Natural killer cell (primary cell): ENCODE data around the gene GORASP2. TPM values are rescaled to one million over a fixed set of nuclear protein-coding genes. Genes with fewer than 3 reads are reported as not detected.
A peak's percentile ranks its signal among the peaks of the same experiment; 100 is the strongest.

Source experiments
- ATAC-seq, 3 donors: fragments of 150-1000 bp in 2 of 3; fragments of 200-7000 bp in 1 of 3; cut with Tn5 transposase; 1 replicate in 1 of 3; 2 replicates in 2 of 3; pipeline ENCODE4 v1.10.0; 2021; ENCODE audit warnings: mild to moderate bottlenecking in 2 of 3, moderate library complexity in 2 of 3
- DNase-seq, 2 donors: peaks; one replicate each; pipeline versions ENCODE4 v3.0.0 to v3.0.0-alpha.2; 2013 to 2021; ENCODE audit warnings: mixed read lengths in 1 of 2
- H3K27ac ChIP-seq: one replicate; pipeline ENCODE4 v1.5.1; 2013; ENCODE audit warnings: mild to moderate bottlenecking, low read length
- H3K27me3 ChIP-seq: one replicate; pipeline ENCODE4 v1.6.1; 2013; ENCODE audit warnings: low read length; ENCODE audit not compliant: control insufficient read depth, insufficient read depth
- H3K36me3 ChIP-seq: one replicate; pipeline ENCODE4 v1.6.1; 2013; ENCODE audit warnings: low read length; ENCODE audit not compliant: control insufficient read depth, insufficient read depth
- H3K4me1 ChIP-seq: one replicate; pipeline ENCODE4 v1.6.1; 2013; ENCODE audit warnings: low read length; ENCODE audit not compliant: control insufficient read depth, insufficient read depth
- H3K4me3 ChIP-seq: one replicate; pipeline ENCODE4 v1.5.1; 2013; ENCODE audit warnings: low read length
- H3K9me3 ChIP-seq: one replicate; pipeline ENCODE4 v1.6.1; 2013; ENCODE audit warnings: low read length; ENCODE audit not compliant: control insufficient read depth, insufficient read depth
- H3K27ac Mint-ChIP-seq, 2 donors: one replicate each; pipeline ENCODE4 v1.8.0; 2022; ENCODE audit warnings: mild to moderate bottlenecking in 2 of 2, mixed read lengths in 2 of 2, moderate library complexity in 1 of 2
- H3K27me3 Mint-ChIP-seq, 2 donors: one replicate each; pipeline ENCODE4 v1.8.0; 2022; ENCODE audit warnings: low read depth in 2 of 2, mixed read lengths in 2 of 2
- H3K36me3 Mint-ChIP-seq: one replicate; pipeline ENCODE4 v1.8.0; 2022; ENCODE audit warnings: mixed read lengths
- H3K4me1 Mint-ChIP-seq, 2 donors: one replicate each; pipeline ENCODE4 v1.8.0; 2022; ENCODE audit warnings: mixed read lengths in 2 of 2
- H3K4me3 Mint-ChIP-seq: one replicate; pipeline ENCODE4 v1.8.0; 2022; ENCODE audit warnings: mild to moderate bottlenecking, moderate library complexity, mixed read lengths
- H3K9me3 Mint-ChIP-seq, 2 donors: one replicate each; pipeline ENCODE4 v1.8.0; 2022; ENCODE audit warnings: mixed read lengths in 2 of 2
- WGBS: methylation state at CpG from one replicate; pipeline ENCODE4 v1.1.7; 2013; ENCODE audit warnings: missing lambda C conversion rate; ENCODE audit not compliant: insufficient coverage; 5-methylcytosine and 5-hydroxymethylcytosine counted together
- intact Hi-C: fragments of 100-400 bp; cut with micrococcal nuclease; formaldehyde crosslinking; loops from one replicate; pipeline ENCODE4 v1.14.2; 2022
- total RNA-seq, 4 donors: library from RNA; stranded (reverse); fragments of 120-200 nt in 1 of 4; gene quantifications; one replicate each; pipeline versions ENCODE4 v1.2.3 to v1.2.4, GENCODE V29; 2013 to 2022
- TF ChIP-seq, protein P1 (sequence below): fragments of 200-600 bp; IDR thresholded peaks from one replicate; pipeline ENCODE4 v1.8.0; 2022; ENCODE audit warnings: antibody characterized with exemption

Gene GORASP2
- total RNA-seq, 3 donors from 2014 or later (not counting 1 experiment from before 2014, with no cell fraction given): 75.3 to 94.5 (median 80.3) TPM

DNA sequence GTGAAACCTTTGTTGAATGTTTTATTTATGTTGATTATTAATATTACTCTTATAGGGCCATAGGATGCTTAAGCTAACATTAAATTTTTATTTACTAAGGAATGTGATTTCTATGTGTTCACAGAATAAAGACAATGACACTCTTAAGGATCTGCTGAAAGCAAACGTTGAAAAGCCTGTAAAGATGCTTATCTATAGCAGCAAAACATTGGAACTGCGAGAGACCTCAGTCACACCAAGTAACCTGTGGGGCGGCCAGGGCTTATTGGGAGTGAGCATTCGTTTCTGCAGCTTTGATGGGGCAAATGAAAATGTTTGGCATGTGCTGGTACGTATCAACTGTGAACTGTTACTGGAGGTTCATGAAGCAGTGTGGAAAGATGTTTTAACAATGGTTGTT lies 20.4 kb downstream of the GORASP2 start:
- no peaks in the 10 kb centered on the region for H3K9me3 ChIP-seq
- H3K36me3 Mint-ChIP-seq: peaks cover 31% of the 10 kb centered on the region
- H3K27ac Mint-ChIP-seq: no peak overlapping the region
- ATAC-seq: no peak
- no peak overlapping the region for H3K4me3 Mint-ChIP-seq
- H3K27me3 Mint-ChIP-seq: no peaks in the 10 kb centered on the region
- no peak for DNase-seq
- no peaks in the 10 kb centered on the region for H3K9me3 Mint-ChIP-seq
- intact Hi-C loops: no loop called here
- TF ChIP-seq, protein P1, sequence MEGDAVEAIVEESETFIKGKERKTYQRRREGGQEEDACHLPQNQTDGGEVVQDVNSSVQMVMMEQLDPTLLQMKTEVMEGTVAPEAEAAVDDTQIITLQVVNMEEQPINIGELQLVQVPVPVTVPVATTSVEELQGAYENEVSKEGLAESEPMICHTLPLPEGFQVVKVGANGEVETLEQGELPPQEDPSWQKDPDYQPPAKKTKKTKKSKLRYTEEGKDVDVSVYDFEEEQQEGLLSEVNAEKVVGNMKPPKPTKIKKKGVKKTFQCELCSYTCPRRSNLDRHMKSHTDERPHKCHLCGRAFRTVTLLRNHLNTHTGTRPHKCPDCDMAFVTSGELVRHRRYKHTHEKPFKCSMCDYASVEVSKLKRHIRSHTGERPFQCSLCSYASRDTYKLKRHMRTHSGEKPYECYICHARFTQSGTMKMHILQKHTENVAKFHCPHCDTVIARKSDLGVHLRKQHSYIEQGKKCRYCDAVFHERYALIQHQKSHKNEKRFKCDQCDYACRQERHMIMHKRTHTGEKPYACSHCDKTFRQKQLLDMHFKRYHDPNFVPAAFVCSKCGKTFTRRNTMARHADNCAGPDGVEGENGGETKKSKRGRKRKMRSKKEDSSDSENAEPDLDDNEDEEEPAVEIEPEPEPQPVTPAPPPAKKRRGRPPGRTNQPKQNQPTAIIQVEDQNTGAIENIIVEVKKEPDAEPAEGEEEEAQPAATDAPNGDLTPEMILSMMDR: no peak
- no peak overlapping the region for H3K4me3 ChIP-seq
- peaks cover 12 to 20% of the 10 kb centered on the region in 2 donors for H3K4me1 Mint-ChIP-seq
- H3K27me3 ChIP-seq: no peaks in the 10 kb centered on the region
- H3K36me3 ChIP-seq: peaks cover 53% of the 10 kb centered on the region
- WGBS: 89% methylated on average over 5 of the region's 5 CpGs
- H3K27ac ChIP-seq: no peak overlapping the region
- H3K4me1 ChIP-seq: no peaks in the 10 kb centered on the region

DNA sequence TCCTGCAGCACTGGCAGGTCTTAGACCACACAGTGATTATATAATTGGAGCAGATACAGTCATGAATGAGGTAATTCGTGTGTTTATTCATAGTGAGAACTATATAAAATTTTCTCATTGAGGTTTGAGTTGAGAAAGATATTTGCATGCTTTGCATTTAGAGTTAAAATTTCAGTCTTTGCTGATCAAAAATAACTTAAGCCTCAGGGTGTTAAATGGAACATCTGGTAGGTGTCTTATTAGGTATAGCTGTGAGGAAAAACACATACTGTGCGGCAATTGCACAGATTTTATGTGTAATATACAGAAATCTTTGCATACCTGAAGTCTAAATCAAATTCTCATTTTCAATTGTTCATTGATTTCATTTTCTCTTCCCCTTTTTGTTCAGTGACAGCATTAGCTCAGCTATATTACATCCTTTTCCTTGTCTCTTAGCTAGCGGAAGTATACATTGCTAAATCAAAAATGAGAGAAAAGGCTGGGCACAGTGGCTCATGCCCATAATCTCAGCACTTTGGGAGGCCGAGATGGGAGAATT lies 21.2 kb downstream of the GORASP2 start:
- peaks cover 40% of the 10 kb centered on the region for H3K36me3 Mint-ChIP-seq

DNA sequence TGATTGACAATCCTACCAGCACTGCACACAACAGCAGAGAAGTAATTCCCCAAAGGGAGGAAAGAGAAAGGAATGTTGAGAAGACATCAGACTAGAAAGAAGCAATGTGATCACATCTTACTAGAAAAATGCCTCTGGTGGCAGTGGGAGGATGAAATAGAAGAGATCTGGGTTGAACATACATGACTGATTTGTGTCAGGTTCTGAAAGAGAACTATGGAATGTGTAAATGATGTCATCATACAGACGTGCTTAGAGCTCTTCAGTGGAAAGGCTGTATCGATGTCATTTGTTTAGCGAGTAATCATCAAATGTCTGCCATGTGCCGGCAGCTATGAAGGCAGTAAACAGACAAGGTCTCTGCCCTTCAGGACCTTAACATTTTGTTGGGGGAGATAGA lies 24.9 kb downstream of the GORASP2 start:
- Histone ChIP-seq H3K27me3 (no peaks in the 10 kb centered on the region), H3K4me3 (no peak overlapping the region), H3K9me3 (no peaks in the 10 kb centered on the region), H3K4me1 (no peaks in the 10 kb centered on the region), H3K36me3 (peaks cover 84% of the 10 kb centered on the region), H3K27ac (no peak overlapping the region)
- no peaks in the 10 kb centered on the region for H3K9me3 Mint-ChIP-seq
- WGBS: 84% methylated on average over 4 of the region's 4 CpGs
- TF ChIP-seq, protein P1: no peak
- no peak overlapping the region for H3K27ac Mint-ChIP-seq
- DNase-seq: no peak
- H3K36me3 Mint-ChIP-seq: peaks cover 50% of the 10 kb centered on the region
- no peak overlapping the region for H3K4me3 Mint-ChIP-seq
- no peak for ATAC-seq
- intact Hi-C loops: no loop called here
- H3K4me1 Mint-ChIP-seq: peaks cover 0 to 12% of the 10 kb centered on the region in 2 donors
- H3K27me3 Mint-ChIP-seq: no peaks in the 10 kb centered on the region

More for the DNA sequence above, 21.2 kb downstream of the GORASP2 start:
- H3K4me1 Mint-ChIP-seq: peaks cover 6 to 20% of the 10 kb centered on the region in 2 donors
- Histone ChIP-seq H3K27ac (no peak overlapping the region), H3K36me3 (peaks cover 62% of the 10 kb centered on the region), H3K9me3 (no peaks in the 10 kb centered on the region), H3K4me1 (no peaks in the 10 kb centered on the region), H3K27me3 (no peaks in the 10 kb centered on the region), H3K4me3 (no peak overlapping the region)
- TF ChIP-seq, protein P1: no peak
- peak overlapping the region in 1 of 2 donors; percentile 47 for H3K27ac Mint-ChIP-seq
- intact Hi-C loops: no loop called here
- no peak overlapping the region for H3K4me3 Mint-ChIP-seq
- H3K27me3 Mint-ChIP-seq: no peaks in the 10 kb centered on the region
- WGBS: 80% methylated on average over 3 of the region's 4 CpGs
- H3K9me3 Mint-ChIP-seq: no peaks in the 10 kb centered on the region
- ATAC-seq (no peak), DNase-seq (no peak)

DNA sequence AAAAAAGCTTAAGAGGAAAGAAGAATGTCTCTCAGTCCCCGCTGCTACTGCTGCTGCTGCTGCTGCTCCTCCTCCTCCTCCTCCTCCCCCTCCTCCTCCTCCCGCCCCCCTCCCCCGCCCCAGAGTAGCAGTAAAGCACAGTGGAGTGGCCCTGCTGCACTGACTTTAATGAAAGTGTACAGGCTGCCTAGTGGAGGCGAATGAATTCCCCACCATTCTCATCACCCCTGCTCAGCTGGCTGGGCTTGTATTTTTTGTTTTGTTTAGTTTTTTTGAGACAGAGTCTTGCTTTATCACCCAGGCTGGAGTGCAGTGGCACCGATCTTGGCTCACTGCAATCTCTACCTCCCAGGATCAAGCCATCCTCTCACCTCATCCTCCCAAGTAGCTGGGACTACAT lies 34.3 kb downstream of the GORASP2 start:
- Histone ChIP-seq H3K9me3 (no peaks in the 10 kb centered on the region), H3K36me3 (peaks cover 75% of the 10 kb centered on the region), H3K4me1 (no peaks in the 10 kb centered on the region), H3K4me3 (no peak overlapping the region), H3K27me3 (no peaks in the 10 kb centered on the region), H3K27ac (no peak overlapping the region)
- Mint-ChIP-seq H3K27me3 (no peaks in the 10 kb centered on the region), H3K4me1 (no peaks in the 10 kb centered on the region), H3K27ac (no peak overlapping the region), H3K9me3 (no peaks in the 10 kb centered on the region), H3K4me3 (no peak overlapping the region), H3K36me3 (peaks cover 23% of the 10 kb centered on the region)
- TF ChIP-seq, protein P1: no peak
- no peak for DNase-seq
- 100% methylated on average over 1 of the region's 5 CpGs for WGBS
- intact Hi-C loops: no loop called here
- ATAC-seq: no peak
